SKM-1 treated with dmso at 0.1 percent for 144 hours (cell line): ENCODE measurements around the gene SYNDIG1.
"Not testable (repeated sequence)": the region's sequence is repeated elsewhere in the genome, so short reads cannot be mapped to it uniquely, and the experiment has no call there.

Source experiments
- DNase-seq: peaks from one replicate; lab custom pipeline; 2025; ENCODE audit not compliant: unreplicated experiment; lab: John Stamatoyannopoulos, UW

The SYNDIG1 gene

GRCh38 chr20:24608926-24609667, 139.7 kb downstream of the SYNDIG1 start:
- no peak for DNase-seq

DNA sequence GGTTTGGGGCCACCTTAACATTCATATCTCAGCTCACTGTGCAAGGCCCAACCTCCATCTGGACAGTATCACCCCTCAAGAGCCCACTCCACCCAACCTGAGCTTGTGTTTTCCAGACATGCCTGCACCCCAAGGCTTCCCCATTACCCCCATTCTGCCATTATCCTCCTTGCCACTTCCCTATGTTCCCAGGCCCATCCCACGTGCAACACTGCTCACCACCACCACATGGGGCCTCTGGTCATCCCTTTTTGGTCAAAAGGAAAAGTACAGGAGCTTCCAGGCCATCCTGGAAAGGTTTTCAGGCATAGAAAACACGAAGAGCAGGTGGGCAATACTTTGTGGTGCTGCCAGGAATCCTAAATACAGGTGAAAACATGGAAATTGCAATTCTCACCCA, 140.3 kb downstream of the SYNDIG1 start:
- no peak for DNase-seq

GRCh38 chr20:24610341-24611115, 141.1 kb downstream of the SYNDIG1 start:
- no peak for DNase-seq

GRCh38 chr20:24611360-24612140, 142.1 kb downstream of the SYNDIG1 start:
- no peak for DNase-seq

- no peak for DNase-seq
Measured at GRCh38 chr20:24612799-24613775, 143.7 kb downstream of the SYNDIG1 start.

- DNase-seq: no peak
Measured at GRCh38 chr20:24614341-24614740, 144.9 kb downstream of the SYNDIG1 start.

GRCh38 chr20:24615353-24615752, 145.9 kb downstream of the SYNDIG1 start:
- no peak for DNase-seq

GRCh38 chr20:24616258-24617079, 147.0 kb downstream of the SYNDIG1 start:
- no peak for DNase-seq

- no peak for DNase-seq
Measured at GRCh38 chr20:24617080-24617432, 147.6 kb downstream of the SYNDIG1 start.

DNA sequence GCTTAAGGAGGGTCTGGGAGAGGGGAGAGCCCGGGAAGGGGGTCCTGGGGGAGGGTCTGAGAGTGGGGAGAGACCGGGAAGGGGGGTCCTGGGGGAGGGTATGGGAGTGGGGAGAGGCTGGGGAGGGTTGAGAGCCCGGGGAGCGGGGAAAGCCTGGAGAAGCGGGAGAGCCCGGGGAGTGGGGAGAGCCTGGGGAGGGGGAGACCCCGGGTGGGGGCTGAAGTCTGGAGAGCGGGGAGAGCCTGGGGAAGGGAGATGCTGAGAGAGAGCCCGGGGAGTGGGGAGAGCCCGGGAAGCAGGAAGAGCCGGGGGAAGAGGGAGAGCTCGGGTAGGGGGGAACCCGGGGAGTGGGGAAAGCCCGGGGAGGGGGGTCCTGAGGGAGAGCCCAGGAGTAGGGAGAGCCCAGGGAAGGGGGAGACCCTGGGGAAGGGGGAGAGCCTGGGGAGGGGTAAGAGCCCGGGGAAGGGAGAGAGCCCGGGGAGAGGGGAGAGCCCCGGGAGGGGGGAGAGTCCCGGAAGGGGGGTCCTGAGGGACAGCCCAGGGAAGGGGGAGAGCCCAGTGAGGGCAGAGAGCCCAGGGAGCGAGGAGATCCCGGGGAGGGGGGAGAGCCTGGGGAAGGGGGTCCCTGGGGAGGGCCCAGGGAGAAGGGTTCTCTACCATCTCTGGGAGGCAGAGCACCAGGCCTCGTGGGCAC, 148.5 kb downstream of the SYNDIG1 start:
- no peak for DNase-seq

DNA sequence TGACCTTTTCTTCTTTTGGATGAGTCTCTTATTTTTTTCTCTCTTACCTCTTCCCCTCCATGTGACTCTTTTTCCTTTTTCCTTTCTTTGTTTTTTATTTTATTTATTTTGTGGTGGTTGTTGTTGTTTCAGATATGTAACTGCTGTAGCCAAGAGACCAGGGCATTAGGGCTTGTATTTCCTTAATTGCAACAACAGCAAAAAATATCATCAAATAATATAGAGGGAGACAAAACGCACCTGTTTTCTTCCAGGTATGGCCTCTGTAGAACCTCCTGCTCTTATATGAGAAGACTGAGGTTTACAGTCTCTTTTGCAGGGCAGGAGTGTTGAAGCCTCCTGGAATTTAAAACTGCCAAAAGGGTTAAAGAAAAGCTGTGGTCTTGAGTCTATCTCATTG, 149.3 kb downstream of the SYNDIG1 start:
- DNase-seq: no peak

- no peak for DNase-seq
Measured at GRCh38 chr20:24619212-24619611, 149.8 kb downstream of the SYNDIG1 start.

- DNase-seq: no peak
Measured at GRCh38 chr20:24620937-24621519, 151.6 kb downstream of the SYNDIG1 start.

DNA sequence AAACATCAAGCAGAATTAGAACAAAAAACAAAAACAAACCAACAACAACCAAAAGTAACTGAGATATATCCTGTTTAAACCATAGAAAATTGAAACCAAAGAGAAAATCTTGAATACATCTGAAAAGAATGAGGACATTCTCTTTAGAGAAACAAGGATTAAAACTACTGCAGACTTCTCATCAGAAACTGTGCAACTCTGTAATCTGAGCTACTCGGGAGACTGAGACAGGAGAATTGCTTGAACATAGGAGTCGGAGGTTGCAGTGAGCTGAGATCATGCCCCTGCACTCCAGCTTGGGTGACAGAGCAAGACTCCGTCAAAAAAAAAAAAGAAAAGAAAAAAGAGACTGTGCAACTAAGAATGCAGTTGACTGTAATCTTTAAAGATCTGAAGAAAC, 153.4 kb downstream of the SYNDIG1 start:
- DNase-seq: no peak

GRCh38 chr20:24626141-24626540, 156.7 kb downstream of the SYNDIG1 start:
- not testable (repeated sequence) for DNase-seq

DNA sequence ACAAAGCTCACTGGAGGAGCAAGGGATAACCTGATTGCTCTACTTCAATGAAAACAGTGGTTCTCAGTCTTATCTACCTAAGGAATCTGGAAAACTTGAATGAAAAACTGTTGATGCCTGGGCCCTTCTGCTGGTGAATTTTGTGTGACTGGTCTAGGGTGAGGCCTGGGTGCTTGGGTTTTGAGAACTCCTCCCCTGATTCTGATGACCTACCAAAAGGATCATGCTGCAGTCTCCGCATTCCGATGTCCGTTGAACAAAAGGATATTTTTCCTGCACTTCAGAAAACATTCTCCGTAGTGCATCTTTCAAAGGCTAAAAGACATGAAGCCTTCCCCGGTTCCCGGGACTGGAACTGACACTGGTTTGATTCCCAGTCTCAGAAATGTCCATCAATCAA, 157.9 kb downstream of the SYNDIG1 start:
- DNase-seq: no peak

DNA sequence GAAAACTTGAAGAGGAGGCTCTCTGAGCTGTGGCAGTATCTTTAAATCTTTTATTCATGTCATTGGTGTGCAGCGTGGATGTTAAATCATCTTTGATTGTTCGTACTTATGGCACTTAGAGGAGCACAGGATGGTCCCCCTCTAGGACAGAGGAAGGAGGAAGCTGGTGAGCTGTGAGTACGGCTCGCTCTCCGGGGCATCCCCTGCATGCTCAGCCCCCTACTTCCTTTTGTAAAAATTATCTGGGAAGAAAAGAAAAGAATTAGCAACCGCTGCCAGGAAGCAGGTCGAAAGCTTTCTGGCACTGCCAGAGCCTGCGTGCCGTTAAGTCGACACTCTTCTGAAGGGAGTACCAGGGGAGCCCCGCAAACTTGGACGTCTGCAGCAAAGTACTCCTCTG, 158.5 kb downstream of the SYNDIG1 start:
- DNase-seq: no peak

DNA sequence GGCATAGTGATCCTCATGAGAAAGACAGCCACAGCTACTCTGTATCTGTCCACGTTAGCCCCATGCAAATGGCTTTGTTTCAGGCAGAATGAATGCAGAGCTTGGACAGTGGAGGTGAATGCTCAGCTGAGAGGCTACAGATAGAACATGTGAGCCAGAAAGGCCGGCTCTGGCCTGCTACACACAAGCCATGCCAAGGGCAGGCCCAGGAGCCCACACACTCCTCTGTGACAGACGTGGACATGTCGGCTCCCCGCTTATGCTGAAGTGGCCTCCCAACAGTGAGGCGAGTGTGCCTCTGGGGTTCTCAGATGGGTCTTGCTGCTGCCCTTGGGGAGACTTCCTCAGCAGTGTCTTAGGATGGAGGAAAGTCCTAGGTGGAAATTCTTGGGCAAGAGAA, 159.6 kb downstream of the SYNDIG1 start:
- no peak for DNase-seq

GRCh38 chr20:24629668-24630067, 160.2 kb downstream of the SYNDIG1 start:
- DNase-seq: no peak
